Measurements from ENCODE around the gene MKNK2. TPM values are rescaled to one million over a fixed set of nuclear protein-coding genes. Genes with fewer than 3 reads are reported as not detected.

MKNK2 gene
- total RNA-seq, 1 donor from 2014 or later = 97.1 TPM

DNA sequence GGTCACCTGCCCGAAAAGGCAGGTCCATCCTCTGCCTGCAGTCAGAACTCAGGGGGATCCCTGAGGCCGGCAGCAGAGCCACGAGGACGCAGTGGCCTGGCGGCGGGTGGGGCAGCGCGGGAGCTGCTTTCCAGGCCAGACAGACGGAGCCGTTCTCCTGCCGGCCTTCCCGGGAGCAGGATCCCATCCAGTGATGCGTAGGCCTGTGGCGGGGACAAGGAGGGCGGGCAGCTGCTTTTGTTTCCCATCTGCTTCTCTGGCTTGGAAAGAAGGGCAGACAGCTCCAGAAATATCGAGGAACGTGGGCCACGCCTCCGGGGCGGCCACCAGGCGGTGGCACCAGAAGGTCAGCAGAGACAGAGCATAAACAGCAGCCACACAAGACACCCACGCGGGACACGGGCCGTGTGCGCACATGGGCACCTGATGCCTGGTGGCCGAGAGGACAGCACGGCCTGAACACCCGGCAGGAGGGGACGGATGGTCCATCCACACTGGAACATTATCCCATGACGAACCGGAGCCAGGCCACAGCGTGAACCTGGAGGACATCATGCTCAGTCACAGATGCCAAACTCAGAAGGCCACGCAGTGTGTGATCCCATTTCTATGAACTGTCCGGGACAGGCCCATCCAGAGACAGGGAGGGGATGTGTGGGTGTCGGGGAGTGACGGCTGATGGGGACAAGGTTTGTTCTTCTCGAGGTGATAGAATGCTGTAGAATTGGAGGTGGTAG is 13.9 kb upstream of the MKNK2 start:
- DNase-seq (ENCODE audit: low spot score in 2 of 2, unreplicated experiment in 2 of 2) = no peak
- no peaks in the 10 kb centered on the region for H3K36me3 Mint-ChIP-seq
- no peak for TF ChIP-seq CTCF (IDR thresholded peaks at IDR 0.05; ENCODE audit: unreplicated experiment)
- peaks cover 21% of the 10 kb centered on the region for H3K4me1 Mint-ChIP-seq
- no peak overlapping the region for H3K4me3 Mint-ChIP-seq
- H3K27me3 Mint-ChIP-seq (ENCODE audit: low read depth) = no peaks in the 10 kb centered on the region
- H3K27ac Mint-ChIP-seq = peak overlapping the region; percentile 39
- no peaks in the 10 kb centered on the region for H3K9me3 Mint-ChIP-seq

DNA sequence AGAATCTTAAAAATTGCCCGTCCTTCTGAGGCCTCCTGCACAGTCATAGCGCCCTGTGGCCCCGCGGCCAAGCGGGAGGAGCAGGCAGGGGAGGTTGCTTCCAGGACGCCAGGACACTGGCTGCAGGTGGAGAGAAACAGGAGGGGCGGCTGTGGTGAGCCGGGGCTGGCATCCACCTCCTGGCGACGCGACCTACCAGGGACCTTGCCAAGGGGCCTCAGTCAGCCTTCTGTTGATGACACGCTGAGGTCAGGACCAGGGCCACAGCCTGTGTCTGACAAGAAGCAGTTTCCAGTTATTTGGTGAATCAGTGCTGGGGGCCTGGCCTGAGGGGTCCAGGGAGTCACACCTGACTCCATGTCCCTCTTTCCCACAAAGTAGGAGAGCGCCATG is 13.3 kb upstream of the MKNK2 start:
- Mint-ChIP-seq H3K4me3 (no peak overlapping the region), H3K9me3 (no peaks in the 10 kb centered on the region), H3K4me1 (peaks cover 25% of the 10 kb centered on the region), H3K36me3 (no peaks in the 10 kb centered on the region), H3K27ac (peak overlapping the region; percentile 25), H3K27me3 (ENCODE audit: low read depth) (no peaks in the 10 kb centered on the region)
- DNase-seq (ENCODE audit: low spot score in 2 of 2, unreplicated experiment in 2 of 2) = no peak
- no peak for TF ChIP-seq CTCF (IDR thresholded peaks at IDR 0.05; ENCODE audit: unreplicated experiment)

- H3K36me3 Mint-ChIP-seq = no peaks in the 10 kb centered on the region
Measured at GRCh38 chr19:2063824-2064223, 12.8 kb upstream of the MKNK2 start.

GRCh38 chr19:2062770-2063169 is 11.7 kb upstream of the MKNK2 start:
- DNase-seq (ENCODE audit: low spot score in 2 of 2, unreplicated experiment in 2 of 2) = no peak
- Mint-ChIP-seq H3K27me3 (ENCODE audit: low read depth) (no peaks in the 10 kb centered on the region), H3K4me1 (peaks cover 34% of the 10 kb centered on the region), H3K4me3 (peak overlapping the region; percentile 84), H3K36me3 (no peaks in the 10 kb centered on the region), H3K27ac (peak overlapping the region; percentile 97), H3K9me3 (no peaks in the 10 kb centered on the region)
- TF ChIP-seq CTCF (IDR thresholded peaks at IDR 0.05; ENCODE audit: unreplicated experiment) = no peak

More at GRCh38 chr19:2063824-2064223, 12.8 kb upstream of the MKNK2 start:
- H3K27ac Mint-ChIP-seq = peak overlapping the region; percentile 43
- no peaks in the 10 kb centered on the region for H3K27me3 Mint-ChIP-seq (ENCODE audit: low read depth)
- H3K4me3 Mint-ChIP-seq = no peak overlapping the region
- H3K9me3 Mint-ChIP-seq = no peaks in the 10 kb centered on the region
- peaks cover 29% of the 10 kb centered on the region for H3K4me1 Mint-ChIP-seq
- DNase-seq (ENCODE audit: low spot score in 2 of 2, unreplicated experiment in 2 of 2) = no peak
- TF ChIP-seq CTCF (IDR thresholded peaks at IDR 0.05; ENCODE audit: unreplicated experiment) = no peak

- Mint-ChIP-seq H3K4me3 (peak overlapping the region; percentile 84), H3K4me1 (peaks cover 34% of the 10 kb centered on the region), H3K27me3 (ENCODE audit: low read depth) (no peaks in the 10 kb centered on the region), H3K9me3 (no peaks in the 10 kb centered on the region), H3K27ac (peak overlapping the region; percentile 97), H3K36me3 (no peaks in the 10 kb centered on the region)
- TF ChIP-seq CTCF (IDR thresholded peaks at IDR 0.05; ENCODE audit: unreplicated experiment) = no peak
- no peak for DNase-seq (ENCODE audit: low spot score in 2 of 2, unreplicated experiment in 2 of 2)
Measured at GRCh38 chr19:2062389-2062729, 11.3 kb upstream of the MKNK2 start.

All from mesothelial cell of epicardium (in vitro differentiated cells).